Tibial nerve (tissue), 4 donors: Measurements from ENCODE around the gene CRABP1.

ENCODE experiments used
- EP300 ChIP-seq, 2 donors: sonication (generic); formaldehyde crosslinking; IDR thresholded peaks; one replicate each; pipeline ENCODE4 v1.6.1; 2017; ENCODE audit warnings: antibody characterized with exemption in 2 of 2, mild to moderate bottlenecking in 1 of 2
- POLR2A ChIP-seq, 2 donors: fragments of 450-650 bp; IDR thresholded peaks; one replicate each; pipeline ENCODE4 v1.6.1; 2017; ENCODE audit warnings: antibody characterized with exemption in 2 of 2, mild to moderate bottlenecking in 2 of 2, moderate library complexity in 2 of 2
- TF ChIP-seq, protein P1 (sequence below), 5 experiments: fragments of 200-600 bp in 3 of 5; fragments of 450-650 bp in 2 of 5; sonication (generic) in 3 of 5; IDR thresholded peaks; one replicate each; pipeline ENCODE4 v1.5.1; 2016 to 2019; ENCODE audit warnings: antibody characterized with exemption in 5 of 5, mild to moderate bottlenecking in 3 of 5, moderate library complexity in 2 of 5

DNA sequence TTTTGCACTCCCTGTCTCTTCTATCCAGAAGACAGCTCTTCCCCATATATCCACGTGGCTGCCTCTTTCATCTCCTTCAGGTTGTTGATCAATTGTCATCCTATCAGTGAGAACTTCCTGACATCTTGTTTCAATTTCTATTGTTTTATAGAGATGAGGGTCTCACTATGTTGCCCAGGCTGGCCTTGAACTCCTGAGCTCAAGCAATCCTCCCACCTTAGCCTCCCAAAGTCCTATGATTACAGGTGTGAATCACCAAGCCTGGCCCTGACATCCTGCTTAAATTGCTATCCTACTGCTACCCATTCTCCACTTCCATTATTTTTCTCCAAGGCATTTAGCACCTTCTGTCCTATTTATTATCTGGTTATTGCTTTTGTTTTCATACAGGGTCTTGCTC is 53.0 kb downstream of the CRABP1 start:
- TF ChIP-seq, protein P1, sequence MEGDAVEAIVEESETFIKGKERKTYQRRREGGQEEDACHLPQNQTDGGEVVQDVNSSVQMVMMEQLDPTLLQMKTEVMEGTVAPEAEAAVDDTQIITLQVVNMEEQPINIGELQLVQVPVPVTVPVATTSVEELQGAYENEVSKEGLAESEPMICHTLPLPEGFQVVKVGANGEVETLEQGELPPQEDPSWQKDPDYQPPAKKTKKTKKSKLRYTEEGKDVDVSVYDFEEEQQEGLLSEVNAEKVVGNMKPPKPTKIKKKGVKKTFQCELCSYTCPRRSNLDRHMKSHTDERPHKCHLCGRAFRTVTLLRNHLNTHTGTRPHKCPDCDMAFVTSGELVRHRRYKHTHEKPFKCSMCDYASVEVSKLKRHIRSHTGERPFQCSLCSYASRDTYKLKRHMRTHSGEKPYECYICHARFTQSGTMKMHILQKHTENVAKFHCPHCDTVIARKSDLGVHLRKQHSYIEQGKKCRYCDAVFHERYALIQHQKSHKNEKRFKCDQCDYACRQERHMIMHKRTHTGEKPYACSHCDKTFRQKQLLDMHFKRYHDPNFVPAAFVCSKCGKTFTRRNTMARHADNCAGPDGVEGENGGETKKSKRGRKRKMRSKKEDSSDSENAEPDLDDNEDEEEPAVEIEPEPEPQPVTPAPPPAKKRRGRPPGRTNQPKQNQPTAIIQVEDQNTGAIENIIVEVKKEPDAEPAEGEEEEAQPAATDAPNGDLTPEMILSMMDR (IDR thresholded peaks at IDR 0.05), result no peak
- TF ChIP-seq POLR2A (IDR thresholded peaks at IDR 0.05), result no peak
- no peak for TF ChIP-seq EP300 (IDR thresholded peaks at IDR 0.05)
